GM21360 (cell line): ENCODE measurements around the gene FSCN2.
"Not testable (repeated sequence)": the region's sequence is repeated elsewhere in the genome, so short reads cannot be mapped to it uniquely, and the experiment has no call there.

Experiments
- ATAC-seq: cut with Tn5 transposase; IDR thresholded peaks from one replicate; pipeline ENCODE4 v1.9.1; 2021; ENCODE audit warnings: mild to moderate bottlenecking, moderate library complexity; ENCODE audit not compliant: unreplicated experiment

The FSCN2 gene

DNA sequence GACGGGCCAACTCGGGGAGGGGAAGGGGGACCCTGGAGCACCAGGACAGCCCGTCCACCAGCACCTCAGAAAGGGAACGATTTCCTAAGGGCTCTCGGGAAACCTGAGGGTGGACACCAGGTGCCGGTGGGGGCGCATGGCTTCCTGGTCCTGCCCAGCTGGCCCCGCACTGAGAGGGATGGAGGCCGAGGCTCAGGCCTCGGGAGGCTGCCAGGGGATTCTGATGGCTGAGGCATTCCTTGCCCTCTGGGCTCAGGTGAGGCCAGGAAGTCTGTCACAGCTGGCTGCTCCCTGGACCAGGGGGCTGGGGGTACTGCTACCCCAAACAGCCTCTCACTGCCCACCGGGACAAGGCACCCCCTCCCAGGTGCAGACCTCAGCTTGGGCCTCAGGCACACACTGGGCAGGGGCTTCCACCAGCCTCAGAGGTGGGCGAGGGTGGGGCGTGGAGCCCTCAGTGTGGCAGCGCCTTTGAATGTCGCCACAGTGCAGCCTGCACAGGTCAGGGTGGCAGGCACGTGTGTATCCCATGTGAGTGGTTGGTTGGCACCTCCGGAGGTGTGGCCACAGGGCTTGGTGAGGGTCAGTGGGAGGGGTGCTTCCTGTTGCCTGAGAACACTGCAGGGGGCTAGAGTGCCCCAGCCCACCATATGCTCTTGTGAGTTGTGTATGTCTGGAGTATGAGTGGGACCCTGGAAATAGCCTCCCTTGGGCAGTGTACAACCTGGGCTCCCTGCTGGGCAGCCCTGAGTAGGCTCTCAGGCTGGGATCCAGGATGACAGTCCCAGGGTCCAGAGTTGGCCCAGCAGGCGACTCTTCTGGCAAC lies 3.9 kb upstream of the FSCN2 start:
- ATAC-seq, result no peak

DNA sequence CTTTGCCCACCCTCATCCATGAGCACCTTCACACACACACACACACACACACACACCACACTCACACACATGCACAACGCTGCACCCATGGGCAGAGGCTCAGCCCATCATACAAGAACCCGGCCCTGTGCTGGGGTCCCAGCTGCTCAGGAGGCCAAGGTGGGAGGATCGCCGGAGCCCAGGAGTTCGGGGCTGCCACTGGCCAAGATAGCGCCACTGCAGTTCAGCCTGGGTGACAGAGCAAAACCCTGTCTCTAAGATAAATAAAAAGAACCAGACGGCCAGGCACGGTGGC lies 3.4 kb upstream of the FSCN2 start:
- no peak for ATAC-seq

DNA sequence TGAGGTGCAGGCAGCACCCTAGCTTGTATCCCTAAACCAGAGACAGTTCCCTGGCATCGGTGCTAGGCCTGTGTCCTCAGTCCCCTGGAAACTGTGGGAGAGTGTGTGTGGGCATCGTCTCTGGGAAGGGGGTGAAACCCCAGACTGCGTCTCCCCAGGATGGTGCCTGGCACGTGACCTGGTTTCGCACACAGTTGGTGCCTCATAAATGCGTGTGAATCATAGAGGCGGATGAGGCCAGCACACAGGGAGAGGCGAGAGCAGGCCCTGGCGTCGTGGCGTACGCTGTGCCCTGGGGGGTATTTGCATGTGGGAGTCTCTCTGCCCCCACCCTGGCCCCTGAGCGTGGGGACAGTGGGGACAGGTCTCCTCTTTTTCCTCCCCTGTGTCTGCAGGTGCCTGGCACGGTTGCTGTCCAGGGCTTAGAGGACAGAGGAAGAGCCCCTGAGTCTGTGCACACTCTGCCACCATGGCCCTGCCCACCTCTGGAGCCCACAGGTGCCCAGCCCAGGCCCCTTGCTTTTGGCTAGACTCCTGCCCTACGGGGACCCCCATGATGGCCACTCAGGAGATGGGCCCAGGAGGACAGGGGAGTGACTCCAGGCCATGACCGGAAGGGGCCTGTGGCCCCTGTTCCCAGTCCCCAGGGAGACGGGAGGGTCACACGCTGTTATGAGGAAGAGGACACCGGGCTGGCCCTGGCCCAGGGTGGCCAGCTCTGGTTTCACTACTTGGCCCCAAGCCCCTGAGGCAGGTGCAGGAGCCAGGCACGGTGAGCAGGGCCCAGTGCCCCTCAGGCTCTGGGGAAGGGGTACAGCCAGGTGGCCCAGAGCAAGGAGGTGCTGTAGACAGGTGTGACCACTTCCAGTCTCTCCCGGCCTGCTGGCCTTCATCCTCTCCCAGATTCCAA lies 1.3 kb upstream of the FSCN2 start:
- no peak for ATAC-seq

DNA sequence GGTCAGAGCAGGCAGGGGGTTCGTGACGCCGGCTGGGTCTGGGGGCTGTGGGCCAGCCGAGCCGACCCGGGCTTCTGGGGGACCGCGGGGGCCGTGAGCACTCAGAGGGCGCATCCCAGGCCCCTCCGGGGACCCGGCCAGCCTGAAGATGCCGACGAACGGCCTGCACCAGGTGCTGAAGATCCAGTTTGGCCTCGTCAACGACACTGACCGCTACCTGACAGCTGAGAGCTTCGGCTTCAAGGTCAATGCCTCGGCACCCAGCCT lies 140 bp downstream of the FSCN2 start:
- ATAC-seq, result no peak

DNA sequence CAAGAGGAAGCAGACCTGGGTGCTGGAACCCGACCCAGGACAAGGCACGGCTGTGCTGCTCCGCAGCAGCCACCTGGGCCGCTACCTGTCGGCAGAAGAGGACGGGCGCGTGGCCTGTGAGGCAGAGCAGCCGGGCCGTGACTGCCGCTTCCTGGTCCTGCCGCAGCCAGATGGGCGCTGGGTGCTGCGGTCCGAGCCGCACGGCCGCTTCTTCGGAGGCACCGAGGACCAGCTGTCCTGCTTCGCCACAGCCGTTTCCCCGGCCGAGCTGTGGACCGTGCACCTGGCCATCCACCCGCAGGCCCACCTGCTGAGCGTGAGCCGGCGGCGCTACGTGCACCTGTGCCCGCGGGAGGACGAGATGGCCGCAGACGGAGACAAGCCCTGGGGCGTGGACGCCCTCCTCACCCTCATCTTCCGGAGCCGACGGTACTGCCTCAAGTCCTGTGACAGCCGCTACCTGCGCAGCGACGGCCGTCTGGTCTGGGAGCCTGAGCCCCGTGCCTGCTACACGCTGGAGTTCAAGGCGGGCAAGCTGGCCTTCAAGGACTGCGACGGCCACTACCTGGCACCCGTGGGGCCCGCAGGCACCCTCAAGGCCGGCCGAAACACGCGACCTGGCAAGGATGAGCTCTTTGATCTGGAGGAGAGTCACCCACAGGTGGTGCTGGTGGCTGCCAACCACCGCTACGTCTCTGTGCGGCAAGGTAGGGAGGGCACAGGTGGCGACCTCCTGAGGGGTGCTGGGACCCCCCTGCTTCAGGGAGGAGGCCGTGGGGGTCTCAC lies 667 bp downstream of the FSCN2 start:
- no peak for ATAC-seq

DNA sequence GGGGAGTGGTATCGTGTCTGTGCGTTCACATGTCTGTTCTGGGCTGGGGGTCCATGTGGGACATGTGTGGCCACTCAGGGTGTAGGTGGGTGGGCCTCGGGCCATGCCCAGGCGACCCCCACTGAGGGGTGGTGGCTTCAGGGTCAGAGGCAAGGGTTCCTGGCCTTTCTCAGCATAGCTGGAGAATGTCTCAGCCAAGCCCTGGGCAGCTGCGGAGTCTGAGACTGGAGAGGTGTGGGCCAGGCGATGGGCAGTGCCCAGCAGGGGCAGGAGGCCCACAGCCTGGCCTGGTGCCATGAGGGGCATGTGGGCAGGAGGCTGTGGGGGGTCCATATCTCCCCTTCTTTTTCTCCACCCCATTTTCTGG lies 1.2 kb downstream of the FSCN2 start:
- ATAC-seq, result no peak

DNA sequence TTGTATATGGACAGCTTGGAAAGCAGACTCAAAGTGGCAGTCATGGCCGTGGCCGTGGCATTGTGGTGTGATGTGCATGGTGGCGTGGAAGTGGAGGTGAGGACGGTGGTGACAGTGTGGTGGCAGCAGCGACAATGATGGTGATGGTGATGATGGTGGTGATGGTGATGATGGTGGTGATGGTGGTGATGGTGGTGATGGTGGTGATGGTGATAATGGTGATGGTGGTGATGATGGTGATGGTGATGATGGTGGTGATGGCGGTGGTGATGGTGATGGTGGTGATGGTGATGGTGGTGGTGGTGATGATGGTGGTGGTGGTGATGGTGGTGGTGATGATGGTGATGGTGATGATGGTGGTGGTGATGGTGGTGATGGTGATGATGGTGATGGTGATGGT lies 2.8 kb downstream of the FSCN2 start:
- ATAC-seq, result not testable (repeated sequence)

DNA sequence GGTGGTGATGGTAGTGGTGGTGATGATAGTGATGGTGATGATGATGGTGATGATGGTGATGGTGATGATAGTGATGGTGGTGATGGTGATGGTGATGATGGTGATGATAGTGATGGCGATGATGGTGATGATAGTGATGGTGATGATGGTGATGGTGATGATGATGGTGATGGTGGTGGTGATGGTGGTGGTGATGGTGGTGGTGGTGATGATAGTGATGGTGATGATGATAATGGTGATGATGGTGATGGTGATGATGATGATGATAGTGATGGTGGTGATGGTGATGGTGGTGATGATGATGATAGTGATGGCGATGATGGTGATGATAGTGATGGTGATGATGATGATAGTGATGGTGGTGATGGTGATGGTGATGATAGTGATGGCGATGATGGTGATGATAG lies 3.8 kb downstream of the FSCN2 start:
- ATAC-seq, result not testable (repeated sequence)

DNA sequence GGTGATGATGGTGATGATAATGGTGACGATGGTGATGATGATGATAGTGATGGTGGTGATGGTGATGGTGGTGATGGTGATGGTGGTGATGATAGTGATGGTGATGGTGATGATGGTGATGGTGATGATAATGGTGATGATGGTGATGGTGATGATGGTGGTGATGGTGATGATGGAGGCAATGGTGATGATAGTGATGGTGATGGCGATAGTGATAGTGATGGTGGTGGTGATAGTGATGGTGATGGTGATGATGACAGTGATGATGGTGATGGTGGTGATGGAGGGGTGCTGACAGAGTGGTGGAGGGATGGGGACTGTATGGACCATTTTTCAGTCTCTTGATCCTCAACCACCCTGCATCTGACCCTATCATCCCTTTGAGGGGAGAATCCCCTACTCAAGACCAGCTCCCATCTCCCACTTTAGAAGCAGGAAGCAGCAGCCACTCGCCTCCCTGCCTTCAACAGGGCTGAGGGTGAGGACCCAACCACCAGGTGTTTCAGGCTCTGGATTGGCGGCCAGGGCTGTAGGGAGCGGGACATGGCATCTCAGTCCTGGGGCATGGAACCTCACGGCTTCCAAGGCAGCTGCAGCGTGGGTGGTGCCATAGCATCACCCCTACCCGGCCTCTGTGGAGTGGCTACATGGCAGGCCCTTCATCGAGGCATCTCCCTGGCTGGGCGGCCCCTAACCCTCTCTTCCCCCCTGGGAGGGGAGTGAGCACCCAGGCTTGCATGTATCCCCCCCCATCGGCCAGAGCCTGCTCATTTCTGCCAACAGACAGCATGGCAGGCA lies 4.5 kb downstream of the FSCN2 start:
- no peak for ATAC-seq

DNA sequence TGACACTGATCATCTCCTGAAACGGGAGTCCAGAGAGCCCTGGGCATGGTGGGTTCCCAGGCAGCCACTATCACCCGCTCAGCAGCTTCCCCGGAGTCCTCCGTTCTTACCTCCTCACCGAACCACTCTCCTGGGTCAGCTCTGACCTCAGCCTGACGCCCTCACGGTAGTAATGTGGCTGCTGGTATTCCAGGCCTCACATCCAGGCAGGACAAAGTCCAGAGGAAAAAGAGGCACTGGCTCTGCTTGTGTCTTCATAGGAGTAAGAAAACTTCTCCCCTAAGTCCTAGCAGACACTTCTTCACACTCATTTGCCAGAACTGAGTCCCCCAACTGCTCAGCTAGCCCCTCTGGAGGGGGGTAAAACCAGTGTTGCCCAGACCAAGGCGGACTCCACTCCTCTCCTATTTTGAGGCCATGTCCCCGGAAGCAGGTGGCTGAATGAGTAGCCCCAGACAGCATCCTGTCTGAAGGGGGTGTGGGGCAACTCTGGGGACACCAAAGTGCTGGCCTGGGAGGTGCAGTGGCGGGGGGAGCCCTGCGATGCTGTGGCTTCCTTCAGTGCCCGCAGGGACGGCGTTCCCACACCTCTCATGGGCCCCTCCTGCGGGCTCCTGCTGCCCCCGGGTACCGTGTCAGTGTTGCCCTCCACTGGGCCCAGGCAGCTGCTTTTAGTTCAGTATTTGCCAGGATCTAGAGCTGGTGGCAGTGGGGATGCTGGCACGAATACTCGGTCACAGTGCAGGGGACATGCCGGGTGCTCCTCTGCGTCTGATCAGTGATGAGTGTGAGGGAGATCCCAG lies 5.4 kb downstream of the FSCN2 start:
- ATAC-seq, result no peak

DNA sequence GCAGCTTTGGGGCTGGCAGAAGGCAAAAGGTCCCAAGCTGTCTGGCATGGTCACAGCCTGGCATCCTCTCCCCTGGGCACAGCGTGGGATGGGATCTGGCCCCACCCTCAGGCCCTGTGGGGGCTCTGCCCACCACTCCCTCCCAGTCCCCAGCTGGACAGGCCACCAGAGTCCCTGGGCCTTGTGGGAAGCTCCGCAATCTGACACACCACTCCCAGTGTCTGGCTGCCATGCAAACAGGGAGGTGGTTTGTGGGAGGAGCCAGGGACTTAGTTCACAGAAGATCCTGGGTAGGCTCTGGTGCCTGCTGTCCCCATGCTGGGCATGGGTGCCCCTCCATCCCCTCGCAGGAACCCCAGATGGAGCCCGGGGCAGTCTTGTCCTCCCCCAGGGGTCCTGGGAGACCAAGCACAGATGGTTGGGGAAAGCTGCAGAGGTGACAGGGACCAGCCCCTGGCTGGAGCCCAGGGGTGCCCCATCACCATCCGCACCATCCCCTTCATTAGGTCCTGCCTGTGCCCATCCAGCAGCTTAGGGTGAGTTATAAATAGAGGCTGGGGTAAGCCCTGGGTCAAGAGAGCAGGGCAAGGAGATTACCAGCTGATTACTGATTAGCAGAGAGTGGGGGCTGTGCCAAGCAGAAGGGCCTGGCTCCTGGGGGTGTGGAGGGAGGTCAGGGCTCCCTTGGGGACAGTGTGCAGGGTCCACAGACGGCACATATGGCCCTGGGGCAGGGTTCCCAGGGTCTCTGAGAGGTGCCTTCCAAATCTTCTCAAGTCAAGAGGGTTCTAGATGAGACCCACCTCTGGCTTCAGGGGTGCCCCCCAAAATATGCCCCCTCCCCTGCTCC lies 6.2 kb downstream of the FSCN2 start:
- ATAC-seq, result no peak

DNA sequence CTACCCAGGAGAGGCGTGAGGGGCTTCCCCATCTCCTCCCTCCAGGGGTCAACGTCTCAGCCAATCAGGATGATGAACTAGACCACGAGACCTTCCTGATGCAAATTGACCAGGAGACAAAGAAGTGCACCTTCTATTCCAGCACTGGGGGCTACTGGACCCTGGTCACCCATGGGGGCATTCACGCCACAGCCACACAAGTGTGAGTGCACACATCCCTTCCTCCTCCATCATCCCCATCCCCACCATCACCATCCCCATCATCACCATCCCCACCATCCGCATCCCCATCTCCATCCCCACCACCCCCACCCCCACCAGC lies 6.8 kb downstream of the FSCN2 start:
- ATAC-seq, result no peak

DNA sequence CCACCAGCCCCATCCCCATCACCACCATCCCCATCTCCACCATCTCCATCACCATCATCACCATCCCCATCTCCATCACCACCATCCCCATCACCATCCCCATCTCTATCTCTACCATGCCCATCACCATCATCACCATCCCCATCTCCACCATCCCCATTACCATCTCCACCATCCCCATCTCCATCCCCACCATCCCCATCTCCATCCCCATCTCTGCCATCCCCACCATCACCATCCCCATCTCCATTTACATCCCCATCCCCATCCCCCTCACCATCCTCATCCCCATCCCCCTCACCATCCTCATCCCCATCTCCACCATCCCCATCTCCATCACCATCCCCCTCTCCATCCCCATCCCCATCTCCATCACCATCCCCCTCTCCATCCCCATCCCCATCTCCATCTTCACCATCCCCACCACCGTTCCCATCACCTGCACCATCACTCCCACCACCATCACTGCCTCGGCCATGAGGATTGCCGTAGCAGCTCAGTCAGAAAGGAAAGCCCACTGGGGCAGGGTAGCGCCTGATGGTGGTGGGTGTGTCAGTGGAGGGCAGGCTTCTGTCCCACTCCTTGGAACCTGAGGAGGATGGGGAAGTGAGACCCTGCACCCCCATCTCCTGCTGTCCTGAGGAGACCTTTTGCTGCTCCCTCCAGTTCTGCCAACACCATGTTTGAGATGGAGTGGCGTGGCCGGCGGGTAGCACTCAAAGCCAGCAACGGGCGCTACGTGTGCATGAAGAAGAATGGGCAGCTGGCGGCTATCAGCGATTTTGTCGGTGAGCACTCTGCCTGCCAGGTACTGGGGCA lies 7.5 kb downstream of the FSCN2 start:
- no peak for ATAC-seq

DNA sequence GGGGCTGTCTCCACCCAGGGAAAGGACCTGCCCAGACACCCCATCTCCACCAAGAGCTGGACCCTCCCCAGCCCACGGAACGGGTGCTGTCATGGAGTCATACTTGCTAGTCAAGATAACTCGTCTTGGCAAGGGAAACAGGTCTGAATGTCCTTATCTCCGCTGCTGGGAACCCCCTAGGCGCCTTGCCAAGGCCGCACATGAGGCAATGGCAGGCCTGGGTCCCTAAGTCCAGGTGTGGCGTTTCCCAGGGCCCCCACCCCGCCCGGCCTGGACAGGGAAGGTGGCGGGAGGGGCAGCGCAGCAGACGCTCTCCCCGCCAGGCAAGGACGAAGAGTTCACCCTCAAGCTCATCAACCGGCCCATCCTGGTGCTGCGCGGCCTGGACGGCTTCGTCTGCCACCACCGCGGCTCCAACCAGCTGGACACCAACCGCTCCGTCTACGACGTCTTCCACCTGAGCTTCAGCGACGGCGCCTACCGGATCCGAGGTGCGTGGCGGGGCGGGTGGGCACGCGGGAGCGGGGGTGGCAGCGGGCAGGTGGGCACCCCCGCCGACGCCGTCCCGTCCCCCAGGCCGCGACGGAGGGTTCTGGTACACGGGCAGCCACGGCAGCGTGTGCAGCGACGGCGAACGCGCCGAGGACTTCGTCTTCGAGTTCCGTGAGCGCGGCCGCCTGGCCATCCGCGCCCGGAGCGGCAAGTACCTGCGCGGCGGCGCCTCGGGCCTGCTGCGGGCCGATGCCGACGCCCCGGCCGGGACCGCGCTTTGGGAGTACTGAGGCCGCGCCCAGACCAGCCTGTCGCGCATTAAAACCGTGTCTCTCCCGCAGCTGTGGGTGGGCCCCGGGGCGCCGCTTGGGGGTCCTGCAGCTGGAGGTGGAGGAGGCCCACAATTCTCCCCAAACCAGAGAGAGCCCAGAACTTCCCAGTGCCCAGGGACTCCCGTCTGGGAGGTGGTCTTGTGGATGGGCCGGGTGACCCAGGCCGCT lies 8.4 kb downstream of the FSCN2 start:
- ATAC-seq, result no peak

DNA sequence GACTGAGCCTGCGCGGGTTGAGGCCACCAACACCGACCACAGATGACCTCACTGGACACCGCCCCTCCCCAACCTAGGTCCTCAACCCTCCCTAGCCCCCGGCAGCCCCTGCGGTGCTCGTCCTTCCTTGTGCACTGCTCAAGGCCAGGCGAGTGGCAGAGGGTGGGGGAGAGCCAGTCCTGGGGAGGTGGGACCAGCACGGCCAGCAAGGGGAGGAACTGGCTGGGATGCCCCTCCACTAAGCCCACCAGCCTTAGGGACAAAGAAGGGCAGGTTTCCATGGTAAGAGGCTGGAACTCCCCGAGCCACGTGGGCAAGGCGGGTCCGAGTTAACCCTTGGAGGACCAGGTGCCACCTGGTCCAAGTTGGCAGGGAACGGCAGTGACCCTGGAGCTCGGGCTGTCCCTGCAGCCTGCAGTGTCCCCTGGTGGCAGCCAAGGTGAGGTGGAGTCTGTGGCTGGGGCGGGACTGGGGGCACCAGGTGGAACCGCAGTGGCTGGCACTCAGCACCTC lies 9.2 kb downstream of the FSCN2 start:
- ATAC-seq, result no peak

DNA sequence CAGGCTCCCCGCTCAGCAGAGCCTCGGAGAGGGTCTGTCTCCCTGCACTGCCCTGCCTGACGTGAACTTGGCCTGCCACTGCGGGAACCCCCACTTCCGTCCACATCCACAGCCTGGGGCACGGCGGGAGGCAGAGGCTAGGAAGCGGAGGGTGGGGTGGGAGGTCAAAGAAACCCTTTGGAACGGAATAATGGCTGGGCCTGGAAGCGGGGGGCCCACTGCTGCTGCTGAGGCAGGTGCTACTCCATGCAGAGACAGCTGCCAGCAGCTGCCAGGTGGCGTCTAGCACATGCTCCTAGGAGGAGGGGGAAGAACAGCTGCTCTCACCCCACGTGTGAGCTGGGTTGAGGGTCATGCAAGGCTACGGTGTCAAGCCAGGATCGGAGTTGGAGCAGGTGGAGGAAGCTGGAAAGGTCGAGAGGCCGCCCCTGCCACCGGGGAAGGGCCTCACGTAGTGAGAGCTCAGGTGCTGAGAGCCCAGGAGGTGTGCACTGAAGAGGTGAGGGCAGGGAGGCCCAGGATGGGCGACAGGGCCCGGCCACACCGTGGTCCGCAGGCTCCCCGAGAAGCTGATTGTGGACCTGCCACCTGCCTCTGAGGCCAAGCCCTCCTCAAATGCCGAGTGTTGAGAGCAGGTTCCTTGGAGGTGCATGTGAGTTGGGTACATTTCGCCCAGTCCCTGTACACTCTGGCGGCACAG lies 9.8 kb downstream of the FSCN2 start:
- no peak for ATAC-seq
